HCT116 (cell line): ENCODE data around the gene ASIC5. TPM values are rescaled to one million over a fixed set of nuclear protein-coding genes. Genes with fewer than 3 reads are reported as not detected.

Experiments
- ATAC-seq: fragments of 200-7000 bp; cut with Tn5 transposase; 2 replicates; pipeline ENCODE4 v1.9.1; 2020; ENCODE audit warnings: mild to moderate bottlenecking, moderate library complexity
- BruUV-seq: library from RNA; stranded (reverse); fragments of 400-500 nt; replicated peaks from 2 replicates; lab custom pipeline; 2021; lab: Mats Ljungman, UMichigan
- CTCF ChIA-PET: fragments of 300-600 bp; sonication (Branson Sonifier 250); formaldehyde crosslinking; loops from one replicate; lab custom pipeline; 2021; ENCODE audit warnings: antibody characterized with exemption; lab: Charles Lee
- POLR2A ChIA-PET: fragments of 300-600, 350-600 bp; sonication (Branson Sonifier 250); formaldehyde crosslinking; loops from one replicate; lab custom pipeline; 2021; ENCODE audit warnings: antibody characterized with exemption; lab: Charles Lee
- RAD21 ChIA-PET, 2 experiments: fragments of 300-600 bp; sonication (Branson Sonifier 250); formaldehyde crosslinking; loops; one replicate each; lab custom pipeline; 2023; ENCODE audit warnings: low total read pairs in 2 of 2; ENCODE audit not compliant: uncharacterized antibody in 2 of 2, unreplicated experiment in 2 of 2, low non-redundant PET in 1 of 2; lab: Charles Lee
- DNase-seq: peaks from one replicate; pipeline ENCODE4 v3.0.0-alpha.2; 2010; ENCODE audit warnings: low read depth, low spot score
- H2AFZ ChIP-seq: fragments of 200-600 bp; shearing (Covaris generic), sonication (generic); 2 replicates; pipeline ENCODE4 v1.6.1; 2017; ENCODE audit warnings: low read depth, mixed run types, mixed read lengths, antibody characterized with exemption, low read length; ENCODE audit not compliant: poor library complexity, severe bottlenecking
- H3K27ac ChIP-seq: 2 replicates; pipeline ENCODE4 v1.5.1; 2012; ENCODE audit warnings: low read depth, low read length
- H3K27me3 ChIP-seq: fragments of 200-600 bp; sonication (generic); 2 replicates; pipeline ENCODE4 v1.6.1; 2016; ENCODE audit warnings: mixed run types, low read length, mixed read lengths; ENCODE audit not compliant: insufficient read depth
- H3K36me3 ChIP-seq, 2 experiments: fragments of 200-500 bp in 1 of 2; fragments of 200-600 bp in 1 of 2; sonication (Bioruptor generic) in 1 of 2; sonication (generic) in 1 of 2; 2 replicates each; pipeline versions ENCODE4 v1.5.1 to v1.6.1; 2014 to 2016; ENCODE audit warnings: low read length in 2 of 2, inconsistent platforms in 1 of 2, mixed read lengths in 1 of 2, mixed run types in 1 of 2; ENCODE audit not compliant: insufficient read depth in 2 of 2, control insufficient read depth in 1 of 2
- H3K4me1 ChIP-seq, 2 experiments: fragments of 200-600 bp in 1 of 2; sonication (generic) in 1 of 2; 2 replicates each; pipeline versions ENCODE4 v1.5.1 to v1.6.1; 2012 to 2017; ENCODE audit warnings: low read length in 2 of 2, inconsistent platforms in 1 of 2, mild to moderate bottlenecking in 1 of 2, mixed read lengths in 1 of 2, mixed run types in 1 of 2, moderate library complexity in 1 of 2; ENCODE audit not compliant: insufficient read depth in 2 of 2, control insufficient read depth in 1 of 2
- H3K4me2 ChIP-seq: fragments of 200-600 bp; sonication (generic); 2 replicates; pipeline ENCODE4 v1.6.1; 2017; ENCODE audit warnings: mixed run types, low read length, mixed read lengths
- H3K4me3 ChIP-seq, 2 experiments: fragments of 200-600 bp in 1 of 2; sonication (generic) in 1 of 2; replicated peaks in 1 of 2; 2 replicates each; pipeline ENCODE4 v1.5.1; 2011 to 2016; ENCODE audit warnings: low read length in 2 of 2, control low read depth in 1 of 2, low read depth in 1 of 2, mild to moderate bottlenecking in 1 of 2, mixed read lengths in 1 of 2, mixed run types in 1 of 2
- H3K79me2 ChIP-seq: fragments of 200-600 bp; sonication (generic); 2 replicates; pipeline ENCODE4 v1.6.1; 2017; ENCODE audit warnings: mild to moderate bottlenecking, mixed run types, low read length, moderate library complexity, mixed read lengths; ENCODE audit not compliant: insufficient read depth
- H3K9ac ChIP-seq: fragments of 200-600 bp; sonication (generic); 2 replicates; pipeline ENCODE4 v1.6.1; 2016; ENCODE audit warnings: low read length, mixed read lengths
- H3K9me2 ChIP-seq: fragments of 200-600 bp; sonication (generic), shearing (Covaris generic); 2 replicates; pipeline ENCODE4 v1.6.1; 2017; ENCODE audit warnings: mixed run types, mild to moderate bottlenecking, moderate library complexity; ENCODE audit not compliant: insufficient read depth
- H3K9me3 ChIP-seq, 2 experiments: fragments of 200-500 bp in 1 of 2; fragments of 200-600 bp in 1 of 2; sonication (Bioruptor generic) in 1 of 2; sonication (generic) in 1 of 2; 2 replicates each; pipeline ENCODE4 v1.6.1; 2014 to 2017; ENCODE audit warnings: low read length in 2 of 2, mixed read lengths in 2 of 2, inconsistent platforms in 1 of 2, low read depth in 1 of 2, mild to moderate bottlenecking in 1 of 2, mixed run types in 1 of 2, moderate library complexity in 1 of 2; ENCODE audit not compliant: control insufficient read depth in 1 of 2, insufficient read depth in 1 of 2
- H4K20me1 ChIP-seq: fragments of 200-600 bp; sonication (generic), shearing (Covaris generic); 2 replicates; pipeline ENCODE4 v1.6.1; 2017; ENCODE audit warnings: mixed run types, mild to moderate bottlenecking, moderate library complexity; ENCODE audit not compliant: insufficient read depth
- CBX3 ChIP-seq: IDR thresholded peaks from 2 replicates; pipeline ENCODE4 v1.6.1; 2012; ENCODE audit warnings: low read depth
- CEBPB ChIP-seq: IDR thresholded peaks from 2 replicates; pipeline ENCODE4 v1.6.1; 2012; ENCODE audit warnings: low read depth
- CTCF ChIP-seq, 3 experiments: fragments of 200-600 bp in 1 of 3; sonication (generic) in 1 of 3; IDR thresholded peaks in 2 of 3; conservative IDR thresholded peaks in 1 of 3; 2 replicates each; pipeline ENCODE4 v1.5.1; 2012 to 2017; ENCODE audit warnings: low read depth in 2 of 3, low read length in 2 of 3, antibody characterized with exemption in 1 of 3, borderline replicate concordance in 1 of 3, control low read depth in 1 of 3, mild to moderate bottlenecking in 1 of 3, mixed read lengths in 1 of 3, mixed run types in 1 of 3, moderate library complexity in 1 of 3; ENCODE audit not compliant: insufficient read depth in 1 of 3
- ELF1 ChIP-seq: IDR thresholded peaks from 2 replicates; pipeline ENCODE4 v1.6.1; 2012; ENCODE audit warnings: low read depth, borderline replicate concordance
- EZH2 ChIP-seq: fragments of 200-600 bp; sonication (generic); IDR thresholded peaks from 2 replicates; pipeline ENCODE4 v1.6.1; 2017; ENCODE audit warnings: antibody characterized with exemption, mixed run types
- EZH2phosphoT487 ChIP-seq: fragments of 200-600 bp; IDR thresholded peaks from 2 replicates; pipeline ENCODE4 v1.6.1; 2018; ENCODE audit warnings: antibody characterized with exemption, borderline replicate concordance
- JUND ChIP-seq: IDR thresholded peaks from 2 replicates; pipeline ENCODE4 v1.6.1; 2012
- MAX ChIP-seq: IDR thresholded peaks from 2 replicates; pipeline ENCODE4 v1.6.1; 2012
- POLR2A ChIP-seq: IDR thresholded peaks from 2 replicates; pipeline ENCODE4 v1.7.0; 2011; ENCODE audit warnings: borderline replicate concordance; ENCODE audit not compliant: insufficient read depth, insufficient read length; ENCODE audit errors: extremely low read depth
- RAD21 ChIP-seq: IDR thresholded peaks from 2 replicates; pipeline ENCODE4 v1.6.1; 2012; ENCODE audit warnings: low read depth, mild to moderate bottlenecking
- REST ChIP-seq: IDR thresholded peaks from 2 replicates; pipeline ENCODE4 v1.6.1; 2012; ENCODE audit warnings: low read depth
- SIN3A ChIP-seq: IDR thresholded peaks from 2 replicates; pipeline ENCODE4 v1.6.1; 2012; ENCODE audit warnings: low read depth
- SP1 ChIP-seq: IDR thresholded peaks from 2 replicates; pipeline ENCODE4 v1.6.1; 2012; ENCODE audit warnings: low read depth
- SRF ChIP-seq: IDR thresholded peaks from 2 replicates; pipeline ENCODE4 v1.6.1; 2012; ENCODE audit warnings: low read depth
- TCF7L2 ChIP-seq: IDR thresholded peaks from 2 replicates; pipeline ENCODE4 v1.7.0; 2011; ENCODE audit warnings: borderline replicate concordance, inconsistent platforms; ENCODE audit not compliant: insufficient read depth, insufficient read length; ENCODE audit errors: extremely low read depth
- ZFX ChIP-seq: fragments of 450-650 bp; IDR thresholded peaks from 2 replicates; pipeline ENCODE4 v1.6.1; 2017
- ZNF274 ChIP-seq: fragments of 200-500 bp; sonication (Bioruptor generic); IDR thresholded peaks from 2 replicates; pipeline ENCODE4 v1.6.1; 2014; ENCODE audit warnings: mild to moderate bottlenecking, low read depth, low read length, inconsistent platforms
- intact Hi-C: fragments of 100-400 bp; cut with micrococcal nuclease; formaldehyde crosslinking; loops from 2 replicates; pipeline ENCODE4 v1.10.0; 2022
- total RNA-seq: library from RNA; stranded (reverse); gene quantifications from one replicate; pipeline ENCODE4 v1.2.1, GENCODE V29; 2021; ENCODE audit not compliant: unreplicated experiment

ASIC5 gene
- total RNA-seq, 1 experiment from 2014 or later, result not detected

GRCh38 chr4:155781249-155781831 lies 84.7 kb downstream of the ASIC5 start:
- no peak for ATAC-seq
- H3K27ac ChIP-seq, result no peak overlapping the region
- intact Hi-C loops, result no loop called here
- DNase-seq, result no peak
- POLR2A ChIA-PET, result no interaction called here
- no peak overlapping the region for H3K9ac ChIP-seq
- H3K36me3 ChIP-seq, result no peaks in the 10 kb centered on the region
- H3K79me2 ChIP-seq, result no peaks in the 10 kb centered on the region
- RAD21 ChIA-PET, result no interaction called here
- H3K27me3 ChIP-seq, result no peaks in the 10 kb centered on the region
- H3K9me3 ChIP-seq, result no peaks in the 10 kb centered on the region
- TF ChIP-seq REST (no peak), SRF (no peak), SIN3A (no peak), EZH2phosphoT487 (no peak), CTCF (IDR thresholded peaks at IDR 0.05 in 2 of 3, conservative IDR thresholded peaks at IDR 0.05 in 1 of 3; ENCODE audit: borderline replicate concordance in 1 of 3, insufficient read depth in 1 of 3, low read depth in 2 of 3, low read length in 2 of 3) (no peak), EZH2 (no peak), RAD21 (no peak), JUND (no peak), MAX (no peak), ELF1 (no peak), CBX3 (no peak), ZNF274 (no peak), TCF7L2 (no peak), ZFX (no peak), POLR2A (no peak), CEBPB (no peak), SP1 (no peak)
- H3K4me1 ChIP-seq, result no peaks in the 10 kb centered on the region
- H3K4me3 ChIP-seq, result no peak overlapping the region
- H4K20me1 ChIP-seq, result no peaks in the 10 kb centered on the region
- H2AFZ ChIP-seq, result no peak overlapping the region
- CTCF ChIA-PET, result no interaction called here
- H3K9me2 ChIP-seq, result no peaks in the 10 kb centered on the region
- no TSS peak for BruUV-seq
- H3K4me2 ChIP-seq, result no peak overlapping the region
